Measurements from ENCODE around the gene RTL1. TPM values are rescaled to one million over a fixed set of nuclear protein-coding genes. Genes with fewer than 3 reads are reported as not detected.

Gene RTL1
- total RNA-seq, 2 donors from 2014 or later: not detected

Small RNA genes lying within 50 kb of the gene (microRNA-seq; reads per million reads assigned to microRNA genes)
- 461 to 528 reads per million in 2 donors for gene MIR127
- gene MIR136: 14.4 to 17.3 reads per million in 2 donors
- gene MIR337: 114 to 259 reads per million in 2 donors
- gene MIR370: 11.9 to 13.9 reads per million in 2 donors
- gene MIR431: 23.8 to 26.4 reads per million in 2 donors
- gene MIR432: 15.8 to 29.4 reads per million in 2 donors
- 25.6 to 31.3 reads per million in 2 donors for gene MIR433
- 108 to 137 reads per million in 2 donors for gene MIR493
- 0.27 to 0.60 reads per million in 2 donors for gene MIR665

Other genes with a start within 250 kb of the RTL1 start
- 1 to 10 TPM in 1 of 2 donors, not detected in 1; 3.3 TPM for gene DLK1, start 176.8 kb downstream of the RTL1 start, total RNA-seq
- 10 to 100 TPM; 24.7 to 26.3 TPM for gene MEG3, start 77.6 kb downstream of the RTL1 start, total RNA-seq